ENCODE data around the gene NPM3. TPM values are rescaled to one million over a fixed set of nuclear protein-coding genes. Genes with fewer than 3 reads are reported as not detected.
A peak's percentile ranks its signal among the peaks of the same experiment; 100 is the strongest.

Gene NPM3
- total and polyA plus RNA-seq, 2 of the 8 experiments (the other 6 are each of a cell fraction or from before 2014, with no cell fraction given): 127 to 175 TPM

- TF ChIP-seq MAX (IDR thresholded peaks at IDR 0.05) (0 out of 2 replicates have a peak, but pooled peaks have one; percentile 9), KDM5A (IDR thresholded peaks at IDR 0.05; ENCODE audit: low read length) (no peak), ZNF274 (IDR thresholded peaks at IDR 0.05; ENCODE audit: borderline replicate concordance, extremely low read depth, low read length) (no peak), SIX5 (IDR thresholded peaks at IDR 0.05; ENCODE audit: low read depth, low read length) (no peak)
These were observed 4.3 kb downstream of the NPM3 start (continued) for GRCh38 chr10:101778781-101779543.

Measured in H1 (cell line).